Measurements from ENCODE around the gene INA.
"Not testable (repeated sequence)": the region's sequence is repeated elsewhere in the genome, so short reads cannot be mapped to it uniquely, and the experiment has no call there.

The INA gene

DNA sequence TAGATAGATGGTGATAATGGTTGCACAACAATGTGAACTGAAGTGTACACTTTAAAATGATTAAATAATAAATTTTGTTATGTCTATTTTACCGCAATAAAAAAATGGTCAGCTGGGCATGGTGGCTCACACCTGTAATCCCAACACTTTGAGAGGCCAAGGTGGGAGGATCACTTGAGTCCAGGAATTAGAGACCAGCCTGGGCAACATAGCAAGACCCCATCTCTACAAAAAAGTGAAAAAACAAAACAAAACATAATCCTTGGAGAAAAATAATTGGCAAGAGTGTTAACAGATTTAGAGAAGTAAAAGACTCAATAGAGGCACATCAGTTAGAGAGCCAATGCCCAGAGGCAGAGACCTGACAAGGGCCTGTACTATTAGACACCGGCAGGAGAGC, 41.2 kb upstream of the INA start:
- Histone ChIP-seq H3K4me3 (replicated peaks; ENCODE audit: low read depth, low read length) (no peak overlapping the region), H3K27me3 (replicated peaks; ENCODE audit: control insufficient read depth, insufficient read depth, low read length) (no peaks in the 10 kb centered on the region), H3K36me3 (ENCODE audit: control insufficient read depth, insufficient read depth, low read length) (no peaks in the 10 kb centered on the region)
- TF ChIP-seq, protein P1, sequence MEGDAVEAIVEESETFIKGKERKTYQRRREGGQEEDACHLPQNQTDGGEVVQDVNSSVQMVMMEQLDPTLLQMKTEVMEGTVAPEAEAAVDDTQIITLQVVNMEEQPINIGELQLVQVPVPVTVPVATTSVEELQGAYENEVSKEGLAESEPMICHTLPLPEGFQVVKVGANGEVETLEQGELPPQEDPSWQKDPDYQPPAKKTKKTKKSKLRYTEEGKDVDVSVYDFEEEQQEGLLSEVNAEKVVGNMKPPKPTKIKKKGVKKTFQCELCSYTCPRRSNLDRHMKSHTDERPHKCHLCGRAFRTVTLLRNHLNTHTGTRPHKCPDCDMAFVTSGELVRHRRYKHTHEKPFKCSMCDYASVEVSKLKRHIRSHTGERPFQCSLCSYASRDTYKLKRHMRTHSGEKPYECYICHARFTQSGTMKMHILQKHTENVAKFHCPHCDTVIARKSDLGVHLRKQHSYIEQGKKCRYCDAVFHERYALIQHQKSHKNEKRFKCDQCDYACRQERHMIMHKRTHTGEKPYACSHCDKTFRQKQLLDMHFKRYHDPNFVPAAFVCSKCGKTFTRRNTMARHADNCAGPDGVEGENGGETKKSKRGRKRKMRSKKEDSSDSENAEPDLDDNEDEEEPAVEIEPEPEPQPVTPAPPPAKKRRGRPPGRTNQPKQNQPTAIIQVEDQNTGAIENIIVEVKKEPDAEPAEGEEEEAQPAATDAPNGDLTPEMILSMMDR (IDR thresholded peaks at IDR 0.05; ENCODE audit: insufficient read depth, low read length, poor library complexity, severe bottlenecking), result no peak
- DNase-seq (ENCODE audit: extremely low read depth, insufficient read length), result no peak

DNA sequence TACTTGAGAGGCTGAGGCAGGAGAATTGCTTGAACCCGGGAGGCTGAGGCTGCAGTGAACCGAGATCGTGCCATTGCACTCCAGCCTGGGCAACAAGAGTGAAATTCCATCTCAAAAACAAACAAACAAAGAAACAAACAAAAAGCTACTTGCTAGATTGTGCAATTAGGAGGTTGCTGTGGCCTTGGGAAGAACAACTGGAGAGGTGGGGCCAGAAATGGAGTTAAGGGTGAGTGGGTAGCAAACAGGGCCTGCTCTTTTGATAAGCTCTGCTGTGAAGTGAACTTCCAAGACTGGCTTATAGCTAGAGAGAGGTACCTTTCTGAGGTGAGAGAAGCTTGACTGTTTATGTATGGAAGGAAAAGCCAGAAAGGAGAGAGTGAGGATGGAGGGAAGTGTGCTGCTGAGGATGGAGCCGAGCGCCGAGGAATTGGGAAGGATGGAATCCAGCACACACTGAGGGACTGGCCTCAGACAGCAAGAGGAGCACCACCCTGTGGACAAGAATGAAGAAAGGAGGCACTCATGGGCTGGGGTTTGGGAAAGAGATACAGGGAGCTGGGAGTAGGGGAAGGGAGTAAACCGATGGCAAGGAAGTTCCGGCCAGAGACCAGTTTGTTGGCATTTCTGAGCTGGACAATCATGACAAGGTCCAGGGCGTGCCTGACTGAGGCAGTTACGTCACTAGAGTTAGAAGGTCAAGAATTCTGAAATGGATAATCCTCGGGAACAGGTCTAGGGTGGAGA, 38.3 kb upstream of the INA start:
- Histone ChIP-seq H3K27me3 (replicated peaks; ENCODE audit: control insufficient read depth, insufficient read depth, low read length) (no peaks in the 10 kb centered on the region), H3K36me3 (ENCODE audit: control insufficient read depth, insufficient read depth, low read length) (no peaks in the 10 kb centered on the region), H3K4me3 (replicated peaks; ENCODE audit: low read depth, low read length) (no peak overlapping the region)
- TF ChIP-seq, protein P1 (IDR thresholded peaks at IDR 0.05; ENCODE audit: insufficient read depth, low read length, poor library complexity, severe bottlenecking), result no peak
- DNase-seq (ENCODE audit: extremely low read depth, insufficient read length), result no peak

DNA sequence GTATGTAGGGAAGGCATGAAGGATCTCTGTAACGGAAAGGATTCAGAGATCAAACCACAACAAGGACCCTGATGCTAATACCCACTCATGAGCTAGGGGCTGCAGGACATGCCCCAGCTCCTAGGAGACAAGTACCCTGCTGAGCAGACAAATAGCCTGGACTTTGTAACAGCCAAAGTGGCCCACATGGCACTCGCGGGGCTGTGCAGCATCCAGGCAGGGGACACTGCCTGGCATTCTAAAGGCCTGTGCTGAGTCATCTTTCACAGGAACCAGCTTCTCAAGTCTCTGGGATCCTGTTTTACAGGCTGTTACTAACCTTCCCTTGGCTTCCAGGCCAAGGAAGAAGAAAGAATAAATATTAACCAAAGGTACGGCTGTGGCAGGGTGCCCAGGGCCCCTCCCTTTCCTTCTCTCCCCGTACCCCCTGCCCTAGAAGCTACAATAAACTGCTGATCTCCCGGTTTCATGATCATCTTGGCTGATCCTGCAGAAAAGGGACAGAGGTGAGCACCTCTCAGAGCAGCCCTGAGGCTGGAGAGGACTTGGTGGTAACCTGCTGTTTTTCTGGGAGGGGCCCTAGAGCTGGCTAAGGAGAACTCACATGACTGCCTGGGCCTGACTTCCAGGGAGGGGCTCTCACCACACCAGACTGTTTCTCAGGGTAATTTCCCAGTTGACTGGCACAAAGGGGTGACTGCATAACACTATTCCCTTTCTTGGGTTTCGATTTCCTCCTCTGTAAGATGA, 35.5 kb upstream of the INA start:
- Histone ChIP-seq H3K36me3 (ENCODE audit: control insufficient read depth, insufficient read depth, low read length) (no peaks in the 10 kb centered on the region), H3K27me3 (replicated peaks; ENCODE audit: control insufficient read depth, insufficient read depth, low read length) (no peaks in the 10 kb centered on the region), H3K4me3 (replicated peaks; ENCODE audit: low read depth, low read length) (no peak overlapping the region)
- TF ChIP-seq, protein P1 (IDR thresholded peaks at IDR 0.05; ENCODE audit: insufficient read depth, low read length, poor library complexity, severe bottlenecking), result no peak
- no peak for DNase-seq (ENCODE audit: extremely low read depth, insufficient read length)

DNA sequence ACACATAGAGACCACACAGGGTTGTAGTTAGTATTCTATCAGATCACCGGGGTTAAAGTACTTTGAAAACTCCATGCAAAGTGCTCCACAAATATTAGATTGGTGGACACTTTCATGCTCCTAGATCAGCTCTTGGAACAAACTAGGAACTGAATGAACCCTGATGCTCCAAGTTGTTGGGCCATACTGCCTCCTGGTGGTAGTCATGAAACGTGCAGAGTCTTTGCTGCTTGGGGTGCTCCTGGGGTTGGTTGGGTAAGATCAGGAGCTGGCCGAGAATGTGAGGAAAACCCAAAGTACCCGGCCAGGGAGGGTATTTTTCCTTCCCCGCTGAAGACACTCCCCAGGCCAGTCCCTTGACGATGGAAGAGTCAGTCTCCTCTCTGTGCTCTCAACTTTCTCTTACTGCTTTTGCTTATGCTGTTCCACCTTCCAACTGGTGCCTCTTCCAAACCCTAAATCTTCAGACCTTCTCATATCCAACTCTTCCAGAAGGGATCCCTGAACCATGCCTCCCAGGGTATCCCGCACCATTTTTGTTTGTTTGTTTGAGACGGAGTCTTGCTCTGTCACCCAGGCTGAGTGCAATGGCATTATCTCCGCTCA, 32.2 kb upstream of the INA start:
- TF ChIP-seq, protein P1 (IDR thresholded peaks at IDR 0.05; ENCODE audit: insufficient read depth, low read length, poor library complexity, severe bottlenecking), result peak; percentile 88
- Histone ChIP-seq H3K27me3 (replicated peaks; ENCODE audit: control insufficient read depth, insufficient read depth, low read length) (no peaks in the 10 kb centered on the region), H3K36me3 (ENCODE audit: control insufficient read depth, insufficient read depth, low read length) (no peaks in the 10 kb centered on the region), H3K4me3 (replicated peaks; ENCODE audit: low read depth, low read length) (no peak overlapping the region)
- peak; percentile 26 for DNase-seq (ENCODE audit: extremely low read depth, insufficient read length)

DNA sequence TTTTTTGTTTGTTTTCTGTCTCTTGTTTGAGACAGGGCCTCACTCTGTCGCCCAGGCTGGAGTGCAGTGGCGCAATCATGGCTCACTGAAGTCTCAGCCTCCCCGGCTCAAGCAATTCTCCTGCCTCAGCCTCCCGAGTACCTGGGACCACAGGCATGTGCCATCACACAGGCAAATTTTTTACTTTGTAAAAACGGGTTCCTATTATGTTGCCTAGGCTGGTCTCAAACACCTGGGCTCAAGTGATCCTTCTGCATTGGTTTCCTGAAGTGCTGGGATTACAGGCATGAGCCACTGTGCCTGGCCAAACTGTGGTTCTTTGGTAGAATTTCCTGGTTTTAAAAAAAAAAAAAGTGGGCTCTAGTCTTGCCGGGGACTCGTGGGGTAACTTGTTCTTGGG, 31.4 kb upstream of the INA start, which contains the start of gene RPEL1:
Gene RPEL1 (plus strand): TSS at position 301 of the 400 bp plus-strand sequence. CDS start 110 bp downstream, outside the sequence.
- H3K27me3 ChIP-seq (replicated peaks; ENCODE audit: control insufficient read depth, insufficient read depth, low read length); H3K36me3 ChIP-seq (ENCODE audit: control insufficient read depth, insufficient read depth, low read length); H3K4me3 ChIP-seq (replicated peaks; ENCODE audit: low read depth, low read length); DNase-seq (ENCODE audit: extremely low read depth, insufficient read length): not testable (repeated sequence)

DNA sequence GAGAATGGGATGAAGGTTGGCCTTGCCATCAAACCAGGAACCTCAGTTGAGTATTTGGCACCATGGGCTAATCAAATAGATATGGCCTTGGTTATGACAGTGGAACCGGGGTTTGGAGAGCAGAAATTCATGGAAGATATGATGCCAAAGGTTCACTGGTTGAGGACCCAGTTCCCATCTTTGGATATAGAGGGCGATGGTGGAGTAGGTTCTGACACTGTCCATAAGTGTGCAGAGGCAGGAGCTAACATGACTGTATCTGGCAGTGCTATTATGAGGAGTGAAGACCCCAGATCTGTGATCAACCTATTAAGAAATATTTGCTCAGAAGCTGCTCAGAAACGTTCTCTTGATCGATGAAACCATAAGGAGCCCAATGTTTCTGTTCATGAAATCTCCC, 30.6 kb upstream of the INA start:
- Histone ChIP-seq H3K4me3 (replicated peaks; ENCODE audit: low read depth, low read length) (no peak overlapping the region), H3K36me3 (ENCODE audit: control insufficient read depth, insufficient read depth, low read length) (no peaks in the 10 kb centered on the region), H3K27me3 (replicated peaks; ENCODE audit: control insufficient read depth, insufficient read depth, low read length) (no peaks in the 10 kb centered on the region)
- TF ChIP-seq, protein P1 (IDR thresholded peaks at IDR 0.05; ENCODE audit: insufficient read depth, low read length, poor library complexity, severe bottlenecking), result no peak
- DNase-seq (ENCODE audit: extremely low read depth, insufficient read length), result no peak

Data from GM06990 (cell line).